Measurements from ENCODE around the gene LTBP2.
A peak's percentile ranks its signal among the peaks of the same experiment; 100 is the strongest.

The LTBP2 gene

GRCh38 chr14:74634964-74635363, 22.9 kb upstream of the LTBP2 start:
- no peak for TF ChIP-seq CTCF (conservative IDR thresholded peaks at IDR 0.05; ENCODE audit: low read depth)
- no peak overlapping the region for H3K27ac ChIP-seq
- ChIA-PET CTCF (interaction anchor here (1.6 kb wide), 1 partner anchor 23 kb away, joined by 6 read pairs; the partner anchor contains the start of gene LTBP2), POLR2A (ENCODE audit: low non-redundant PET) (no interaction called here)
- DNase-seq (ENCODE audit: low spot score): no peak

- TF ChIP-seq CTCF (conservative IDR thresholded peaks at IDR 0.05; ENCODE audit: low read depth): no peak
- CTCF ChIA-PET: no interaction called here
These were observed 22.4 kb upstream of the LTBP2 start for GRCh38 chr14:74634481-74634880.

GRCh38 chr14:74630881-74631690, 19.0 kb upstream of the LTBP2 start:
- no peak overlapping the region for H3K27ac ChIP-seq
- no peak for DNase-seq (ENCODE audit: low spot score)
- TF ChIP-seq CTCF (conservative IDR thresholded peaks at IDR 0.05; ENCODE audit: low read depth): no peak
- ChIA-PET POLR2A (ENCODE audit: low non-redundant PET) (no interaction called here), CTCF (interaction anchor here (0.6 to 1.2 kb wide), 2 partner anchors 10 to 19 kb away, joined by 3 to 5 read pairs; partner anchors contain the start of gene LTBP2)

More at GRCh38 chr14:74634481-74634880, 22.4 kb upstream of the LTBP2 start:
- H3K27ac ChIP-seq: no peak overlapping the region
- DNase-seq (ENCODE audit: low spot score): no peak
- POLR2A ChIA-PET (ENCODE audit: low non-redundant PET): no interaction called here

- ChIA-PET CTCF (no interaction called here), POLR2A (ENCODE audit: low non-redundant PET) (no interaction called here)
- H3K27ac ChIP-seq: no peak overlapping the region
- TF ChIP-seq CTCF (conservative IDR thresholded peaks at IDR 0.05; ENCODE audit: low read depth): no peak
- no peak for DNase-seq (ENCODE audit: low spot score)
These were observed 16.4 kb upstream of the LTBP2 start for GRCh38 chr14:74628418-74628817.

- CTCF ChIA-PET: no interaction called here
- TF ChIP-seq CTCF (conservative IDR thresholded peaks at IDR 0.05; ENCODE audit: low read depth): no peak
- POLR2A ChIA-PET (ENCODE audit: low non-redundant PET): no interaction called here
- no peak overlapping the region for H3K27ac ChIP-seq
- no peak for DNase-seq (ENCODE audit: low spot score)
These were observed 15.0 kb upstream of the LTBP2 start for GRCh38 chr14:74627076-74627475.

- POLR2A ChIA-PET (ENCODE audit: low non-redundant PET): no interaction called here
- TF ChIP-seq CTCF (conservative IDR thresholded peaks at IDR 0.05; ENCODE audit: low read depth): no peak
- peak overlapping the region; percentile 86 for H3K27ac ChIP-seq
- no peak for DNase-seq (ENCODE audit: low spot score)
- CTCF ChIA-PET: no interaction called here
These were observed 10.2 kb upstream of the LTBP2 start for GRCh38 chr14:74622257-74622656.

Data from RWPE1 (cell line).